Measurements from ENCODE around the gene DDC.
"Not testable (repeated sequence)": the region's sequence is repeated elsewhere in the genome, so short reads cannot be mapped to it uniquely, and the experiment has no call there.

DDC gene

GRCh38 chr7:50462361-50462760, 102.8 kb downstream of the DDC start:
- no peaks in the 10 kb centered on the region for H3K4me1 ChIP-seq
- no peak for TF ChIP-seq Cebpa-rat (IDR thresholded peaks at IDR 0.05)
- H3K9ac ChIP-seq, result no peak overlapping the region
- no peak overlapping the region for H3K4me2 ChIP-seq
- H3K36me3 ChIP-seq, result no peaks in the 10 kb centered on the region
- H3K27me3 ChIP-seq, result no peaks in the 10 kb centered on the region
- H3K9me3 ChIP-seq, result no peaks in the 10 kb centered on the region; the same call in 1 of the 2 replicates
- H3K27ac ChIP-seq, result no peak overlapping the region
- no peaks in the 10 kb centered on the region for H4K20me1 ChIP-seq
- H3K4me3 ChIP-seq, result no peak overlapping the region

- Histone ChIP-seq H3K4me2 (no peak overlapping the region), H3K27me3 (no peaks in the 10 kb centered on the region), H3K4me1 (no peaks in the 10 kb centered on the region), H3K9me3 (no peaks in the 10 kb centered on the region; the same call in 1 of the 2 replicates), H3K4me3 (no peak overlapping the region), H4K20me1 (no peaks in the 10 kb centered on the region), H3K9ac (no peak overlapping the region), H3K36me3 (no peaks in the 10 kb centered on the region), H3K27ac (no peak overlapping the region)
- TF ChIP-seq Cebpa-rat (IDR thresholded peaks at IDR 0.05), result no peak
Measured at GRCh38 chr7:50461695-50462094, 103.5 kb downstream of the DDC start.

- not testable (repeated sequence) for H3K4me1 ChIP-seq, H3K36me3 ChIP-seq
Measured at GRCh38 chr7:50459183-50459582, 106.0 kb downstream of the DDC start.

GRCh38 chr7:50458651-50459050, 106.6 kb downstream of the DDC start:
- H3K4me2 ChIP-seq, H3K4me1 ChIP-seq, H3K9me3 ChIP-seq, H3K4me3 ChIP-seq, H3K27me3 ChIP-seq, H4K20me1 ChIP-seq, H3K27ac ChIP-seq, H3K9ac ChIP-seq, H3K36me3 ChIP-seq: not testable (repeated sequence)

More at GRCh38 chr7:50459183-50459582, 106.0 kb downstream of the DDC start:
- not testable (repeated sequence) for H3K27ac ChIP-seq, H3K9ac ChIP-seq, H3K4me2 ChIP-seq, H4K20me1 ChIP-seq, H3K9me3 ChIP-seq, H3K4me3 ChIP-seq, H3K27me3 ChIP-seq

GRCh38 chr7:50456371-50457123, 108.7 kb downstream of the DDC start:
- Histone ChIP-seq H4K20me1 (no peaks in the 10 kb centered on the region), H3K9me3 (no peaks in the 10 kb centered on the region; the same call in 1 of the 2 replicates), H3K4me3 (no peak overlapping the region), H3K4me1 (0 out of 2 replicates have a peak, but pooled peaks cover under 1% of the 10 kb centered on the region), H3K36me3 (no peaks in the 10 kb centered on the region), H3K4me2 (no peak overlapping the region), H3K27me3 (no peaks in the 10 kb centered on the region), H3K9ac (no peak overlapping the region), H3K27ac (no peak overlapping the region)
- TF ChIP-seq Cebpa-rat (IDR thresholded peaks at IDR 0.05), result no peak

GRCh38 chr7:50455658-50456057, 109.5 kb downstream of the DDC start:
- no peaks in the 10 kb centered on the region for H3K27me3 ChIP-seq
- H3K9me3 ChIP-seq, result no peaks in the 10 kb centered on the region; the same call in 1 of the 2 replicates
- no peak overlapping the region for H3K4me2 ChIP-seq
- peaks cover 9% of the 10 kb centered on the region for H3K4me1 ChIP-seq
- no peaks in the 10 kb centered on the region for H3K36me3 ChIP-seq
- H4K20me1 ChIP-seq, result no peaks in the 10 kb centered on the region
- H3K4me3 ChIP-seq, result no peak overlapping the region
- no peak for TF ChIP-seq Cebpa-rat (IDR thresholded peaks at IDR 0.05)
- H3K9ac ChIP-seq, result no peak overlapping the region
- H3K27ac ChIP-seq, result no peak overlapping the region

- Histone ChIP-seq H3K4me3 (no peak overlapping the region), H3K4me2 (no peak overlapping the region), H3K4me1 (peaks cover 12% of the 10 kb centered on the region), H3K27me3 (no peaks in the 10 kb centered on the region), H3K9me3 (no peaks in the 10 kb centered on the region; the same call in 1 of the 2 replicates), H3K27ac (no peak overlapping the region), H4K20me1 (no peaks in the 10 kb centered on the region), H3K36me3 (no peaks in the 10 kb centered on the region), H3K9ac (no peak overlapping the region)
- no peak for TF ChIP-seq Cebpa-rat (IDR thresholded peaks at IDR 0.05)
Measured at GRCh38 chr7:50454968-50455367, 110.2 kb downstream of the DDC start.

- H3K9ac ChIP-seq, result peak overlapping the region; percentile 82
- no peaks in the 10 kb centered on the region for H3K27me3 ChIP-seq
- H3K4me3 ChIP-seq, result peak overlapping the region; percentile 75
- H3K9me3 ChIP-seq, result no peaks in the 10 kb centered on the region
- H3K27ac ChIP-seq, result peak overlapping the region; percentile 68
- peak overlapping the region; percentile 92 for H3K4me2 ChIP-seq
- TF ChIP-seq Cebpa-rat (IDR thresholded peaks at IDR 0.05), result no peak
- peaks cover 26% of the 10 kb centered on the region for H3K4me1 ChIP-seq
- peaks cover 23% of the 10 kb centered on the region for H3K36me3 ChIP-seq
- H4K20me1 ChIP-seq, result 0 out of 2 replicates have a peak, but pooled peaks cover 5% of the 10 kb centered on the region
Measured at GRCh38 chr7:50450590-50451032, 114.6 kb downstream of the DDC start.

GRCh38 chr7:50449881-50450589, 115.2 kb downstream of the DDC start, which contains the start of gene FIGNL1:
Gene FIGNL1, minus strand, starts transcription at chr7:50450350. Its CDS starts 3,063 bp downstream, at chr7:50447287.
- Histone ChIP-seq H3K4me3 (peak within 1 kb of the TSS; percentile 75), H3K27ac (peak within 1 kb of the TSS; percentile 68), H3K9me3 (no peaks in the 10 kb centered on the region), H3K9ac (peak within 1 kb of the TSS; percentile 82), H3K27me3 (no peaks in the 10 kb centered on the region), H4K20me1 (0 out of 2 replicates have a peak, but pooled peaks cover 5% of the 10 kb centered on the region), H3K4me1 (peaks cover 26% of the 10 kb centered on the region), H3K36me3 (peaks cover 29% of the 10 kb centered on the region), H3K4me2 (peak within 1 kb of the TSS; percentile 92)
- TF ChIP-seq Cebpa-rat (IDR thresholded peaks at IDR 0.05), result no peak

GRCh38 chr7:50449501-50449880, 115.7 kb downstream of the DDC start:
- no peaks in the 10 kb centered on the region for H3K27me3 ChIP-seq
- no peak for TF ChIP-seq Cebpa-rat (IDR thresholded peaks at IDR 0.05)
- peak overlapping the region; percentile 82 for H3K9ac ChIP-seq
- peak overlapping the region; percentile 92 for H3K4me2 ChIP-seq
- H3K9me3 ChIP-seq, result no peaks in the 10 kb centered on the region
- 0 out of 2 replicates have a peak, but pooled peaks cover 5% of the 10 kb centered on the region for H4K20me1 ChIP-seq
- H3K36me3 ChIP-seq, result peaks cover 30% of the 10 kb centered on the region
- peak overlapping the region; percentile 68 for H3K27ac ChIP-seq
- H3K4me1 ChIP-seq, result peaks cover 26% of the 10 kb centered on the region
- H3K4me3 ChIP-seq, result peak overlapping the region; percentile 75
